Measurements from ENCODE around the gene RAPGEF5.

DNA sequence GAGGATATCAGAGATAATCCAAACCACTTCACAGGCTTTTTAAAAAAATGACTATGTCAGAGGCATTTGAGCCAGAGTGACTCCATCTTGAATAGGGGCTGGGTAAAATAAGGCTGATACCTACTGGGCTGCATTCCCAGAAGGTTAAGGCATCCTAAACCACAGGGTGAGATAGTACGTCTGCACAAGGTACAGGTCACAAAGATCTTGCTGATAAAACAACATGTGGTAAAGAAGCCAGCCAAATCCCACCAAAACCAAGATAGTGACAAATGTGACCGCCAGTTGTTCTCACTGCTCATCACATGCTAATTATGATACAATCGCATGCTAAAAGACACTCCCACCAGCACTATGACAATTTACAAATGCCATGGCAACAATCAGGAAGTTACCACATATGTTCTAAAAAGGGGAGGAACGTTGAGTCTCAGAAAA is 177.5 kb downstream of the RAPGEF5 start:
- no peak for TF ChIP-seq POLR2A (IDR thresholded peaks at IDR 0.05)
- TF ChIP-seq, protein P1, sequence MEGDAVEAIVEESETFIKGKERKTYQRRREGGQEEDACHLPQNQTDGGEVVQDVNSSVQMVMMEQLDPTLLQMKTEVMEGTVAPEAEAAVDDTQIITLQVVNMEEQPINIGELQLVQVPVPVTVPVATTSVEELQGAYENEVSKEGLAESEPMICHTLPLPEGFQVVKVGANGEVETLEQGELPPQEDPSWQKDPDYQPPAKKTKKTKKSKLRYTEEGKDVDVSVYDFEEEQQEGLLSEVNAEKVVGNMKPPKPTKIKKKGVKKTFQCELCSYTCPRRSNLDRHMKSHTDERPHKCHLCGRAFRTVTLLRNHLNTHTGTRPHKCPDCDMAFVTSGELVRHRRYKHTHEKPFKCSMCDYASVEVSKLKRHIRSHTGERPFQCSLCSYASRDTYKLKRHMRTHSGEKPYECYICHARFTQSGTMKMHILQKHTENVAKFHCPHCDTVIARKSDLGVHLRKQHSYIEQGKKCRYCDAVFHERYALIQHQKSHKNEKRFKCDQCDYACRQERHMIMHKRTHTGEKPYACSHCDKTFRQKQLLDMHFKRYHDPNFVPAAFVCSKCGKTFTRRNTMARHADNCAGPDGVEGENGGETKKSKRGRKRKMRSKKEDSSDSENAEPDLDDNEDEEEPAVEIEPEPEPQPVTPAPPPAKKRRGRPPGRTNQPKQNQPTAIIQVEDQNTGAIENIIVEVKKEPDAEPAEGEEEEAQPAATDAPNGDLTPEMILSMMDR (IDR thresholded peaks at IDR 0.05), result no peak
